Measurements from ENCODE around the gene NPTX1.
"Not testable (repeated sequence)": the region's sequence is repeated elsewhere in the genome, so short reads cannot be mapped to it uniquely, and the experiment has no call there.

The NPTX1 gene

GRCh38 chr17:80475910-80476876 lies at the start of gene NPTX1:
Gene NPTX1 (minus strand): TSS chr17:80476607. CDS start chr17:80476446, 161 bp downstream.
- no peak for DNase-seq

DNA sequence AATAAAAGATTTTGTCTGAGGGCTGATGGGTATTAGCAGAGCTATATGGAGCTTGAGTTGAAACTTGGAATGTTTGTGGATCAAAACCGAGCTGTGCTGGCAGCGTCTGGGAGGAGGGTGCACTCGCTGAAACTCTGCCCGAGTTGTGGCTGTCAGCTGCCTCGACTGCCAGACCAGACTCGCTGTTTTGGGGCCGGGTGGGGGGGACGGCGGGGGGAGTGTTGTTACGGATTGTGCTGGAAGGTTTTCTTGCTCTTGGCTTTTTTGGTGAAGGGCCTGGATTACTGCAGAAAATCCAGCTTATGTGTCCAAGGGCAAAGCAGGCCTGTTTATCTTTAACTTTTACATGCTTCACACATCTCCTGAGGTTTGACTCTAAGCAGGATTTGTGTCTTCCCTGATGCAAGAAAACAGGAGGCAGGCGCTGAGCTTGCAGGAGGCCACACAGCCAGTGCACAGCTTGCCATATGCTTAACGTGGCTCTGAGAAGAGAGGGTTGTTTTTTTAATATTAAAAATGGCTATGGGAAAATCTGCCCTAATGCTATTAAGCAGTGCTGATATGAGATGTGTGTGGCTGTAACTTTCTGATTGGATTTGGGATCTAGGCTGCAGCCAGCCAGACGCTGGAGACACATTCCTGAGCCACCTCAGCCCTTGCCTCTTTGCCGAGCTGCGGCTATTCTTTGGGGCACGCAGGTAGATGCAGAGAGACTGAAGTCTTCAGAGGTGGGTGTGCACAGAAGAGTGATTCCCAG lies 47.7 kb upstream of the NPTX1 start:
- DNase-seq, result no peak

DNA sequence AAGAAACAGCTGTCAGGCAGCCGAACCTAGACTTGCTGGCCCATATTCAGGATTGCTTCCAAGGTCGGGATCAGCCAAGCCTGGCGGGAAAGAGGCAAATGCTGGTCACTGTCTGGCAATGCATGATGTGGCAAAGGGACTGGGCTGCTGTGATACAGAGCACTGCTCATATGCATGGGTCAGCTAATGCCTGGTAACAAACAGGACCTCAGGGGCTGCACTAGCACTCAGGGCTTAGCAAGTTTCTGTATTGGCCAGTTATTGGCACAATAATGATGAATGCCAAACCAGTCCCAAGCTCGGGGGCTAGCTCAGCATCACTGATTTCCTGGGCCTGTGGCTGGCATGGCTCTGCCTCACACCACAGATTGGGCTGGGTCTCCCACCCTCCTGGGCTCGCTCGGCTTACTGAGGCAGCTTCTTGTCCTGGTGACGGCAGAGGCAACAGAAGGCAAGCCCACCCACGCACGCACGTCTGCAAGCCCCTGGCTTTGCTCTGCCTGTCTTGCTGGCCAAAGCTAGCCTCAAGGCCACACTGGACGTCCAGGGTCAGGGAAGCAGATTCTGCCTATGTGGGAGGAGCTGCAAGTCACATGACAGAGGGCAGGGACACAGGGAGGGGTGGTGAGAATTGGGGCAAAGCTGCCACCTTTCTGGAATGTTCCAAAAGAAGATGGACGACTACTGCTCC lies 46.8 kb upstream of the NPTX1 start:
- no peak for DNase-seq

GRCh38 chr17:80520810-80521455 lies 44.5 kb upstream of the NPTX1 start:
- DNase-seq, result no peak

GRCh38 chr17:80519091-80519781 lies 42.8 kb upstream of the NPTX1 start:
- no peak for DNase-seq

DNA sequence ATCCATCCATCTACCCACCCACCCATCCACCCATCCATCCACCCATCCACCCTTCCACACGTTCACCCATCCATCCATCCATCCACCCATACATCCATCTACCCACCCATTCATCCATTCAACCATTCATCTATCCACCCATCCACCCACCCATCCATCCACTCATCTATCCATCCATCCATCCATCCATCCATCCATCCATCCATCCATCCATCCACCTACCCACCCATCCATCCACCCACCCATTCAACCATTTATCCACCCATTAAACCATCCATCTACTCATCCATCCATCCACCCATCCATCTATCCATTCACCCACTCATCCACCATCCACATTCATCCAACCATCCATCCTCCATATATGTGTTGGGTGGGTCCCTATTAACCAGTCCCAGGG lies 42.0 kb upstream of the NPTX1 start:
- DNase-seq, result no peak

GRCh38 chr17:80517641-80518040 lies 41.2 kb upstream of the NPTX1 start:
- no peak for DNase-seq

GRCh38 chr17:80516171-80516932 lies 39.9 kb upstream of the NPTX1 start:
- DNase-seq, result no peak

DNA sequence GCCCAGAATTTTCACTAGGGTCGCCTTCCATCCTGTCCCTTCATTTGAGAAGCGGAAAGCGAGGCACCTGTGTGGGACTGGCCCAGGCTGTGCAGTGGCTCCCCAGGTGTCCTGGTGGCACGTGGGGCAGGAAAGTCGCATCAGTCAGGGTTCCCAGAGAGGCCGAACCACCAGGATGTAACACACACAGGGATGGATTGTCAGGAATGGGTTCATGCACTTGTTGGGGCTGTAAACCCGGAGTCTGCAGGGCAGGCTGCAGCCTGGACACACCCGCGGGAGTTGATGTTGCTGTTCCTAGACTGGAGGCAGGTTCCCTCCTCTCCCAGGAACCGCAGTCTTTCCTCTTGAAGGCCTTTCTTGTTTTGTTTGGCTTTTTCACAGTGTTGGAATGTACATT lies 37.5 kb upstream of the NPTX1 start:
- no peak for DNase-seq

GRCh38 chr17:80513201-80513600 lies 36.8 kb upstream of the NPTX1 start:
- no peak for DNase-seq

DNA sequence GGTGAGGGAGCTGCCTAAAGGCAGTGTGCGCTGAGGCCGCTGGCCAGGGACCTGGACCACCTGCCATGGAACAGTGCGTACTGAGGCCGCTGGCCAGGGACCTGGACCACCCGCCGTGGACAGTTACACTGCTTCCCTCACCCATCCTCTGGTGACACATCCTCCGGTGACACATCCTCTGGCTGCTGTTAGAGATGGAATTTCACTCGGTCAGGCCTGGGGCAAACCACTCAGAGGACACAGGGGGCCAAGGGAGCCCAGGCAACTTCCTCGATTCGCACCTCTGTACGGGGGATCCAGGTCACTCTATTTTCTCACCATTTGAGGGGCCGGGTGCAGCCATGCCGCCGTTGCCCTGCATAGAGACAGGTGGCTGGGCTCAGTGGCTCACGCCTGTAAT lies 35.8 kb upstream of the NPTX1 start:
- DNase-seq, result no peak

- no peak for DNase-seq
Observed at GRCh38 chr17:80511222-80512180, 35.1 kb upstream of the NPTX1 start.

GRCh38 chr17:80510772-80511171 lies 34.4 kb upstream of the NPTX1 start:
- no peak for DNase-seq

- DNase-seq, result no peak
Observed at GRCh38 chr17:80510132-80510531, 33.7 kb upstream of the NPTX1 start.

GRCh38 chr17:80509311-80509710 lies 32.9 kb upstream of the NPTX1 start:
- no peak for DNase-seq

DNA sequence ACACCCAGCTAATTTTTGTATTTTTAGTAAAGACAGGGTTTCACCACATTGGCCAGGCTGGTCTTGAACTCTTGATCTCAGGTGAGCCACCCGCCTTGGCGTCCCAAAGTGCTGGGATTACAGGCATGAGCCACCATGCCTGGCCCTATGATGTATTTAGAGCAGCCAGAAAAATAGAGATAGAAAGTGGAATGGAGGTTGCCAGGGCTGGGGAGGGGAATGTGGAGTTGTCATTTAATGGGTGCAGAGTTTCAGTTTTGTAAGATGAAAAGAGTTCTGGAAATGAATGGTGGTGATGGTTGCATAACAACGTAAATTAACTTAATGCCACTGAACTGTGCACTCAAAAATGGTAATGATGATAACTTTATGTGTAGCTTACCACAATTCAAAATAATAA lies 31.6 kb upstream of the NPTX1 start:
- DNase-seq, result no peak

DNA sequence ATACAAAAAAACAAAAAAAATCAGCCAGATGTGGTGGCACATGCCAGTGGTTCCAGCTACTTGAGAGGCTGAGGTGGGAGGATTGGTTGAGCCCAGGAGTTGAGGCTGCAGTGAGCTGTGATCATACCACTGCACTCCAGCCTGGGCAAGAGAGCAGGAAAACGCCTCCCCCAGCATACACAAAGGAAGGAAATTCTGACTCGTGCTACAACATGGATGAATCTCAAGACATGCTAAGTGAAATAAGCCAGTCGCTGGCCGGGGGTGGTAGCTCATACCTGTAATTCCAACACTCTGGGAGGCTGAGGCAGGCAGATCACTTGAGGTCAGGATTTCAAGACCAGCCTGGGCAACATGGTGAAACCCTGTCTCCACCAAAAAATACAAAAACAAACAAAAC lies 30.8 kb upstream of the NPTX1 start:
- DNase-seq, result not testable (repeated sequence)

- DNase-seq, result no peak
Observed at GRCh38 chr17:80504686-80505413, 28.4 kb upstream of the NPTX1 start.

DNA sequence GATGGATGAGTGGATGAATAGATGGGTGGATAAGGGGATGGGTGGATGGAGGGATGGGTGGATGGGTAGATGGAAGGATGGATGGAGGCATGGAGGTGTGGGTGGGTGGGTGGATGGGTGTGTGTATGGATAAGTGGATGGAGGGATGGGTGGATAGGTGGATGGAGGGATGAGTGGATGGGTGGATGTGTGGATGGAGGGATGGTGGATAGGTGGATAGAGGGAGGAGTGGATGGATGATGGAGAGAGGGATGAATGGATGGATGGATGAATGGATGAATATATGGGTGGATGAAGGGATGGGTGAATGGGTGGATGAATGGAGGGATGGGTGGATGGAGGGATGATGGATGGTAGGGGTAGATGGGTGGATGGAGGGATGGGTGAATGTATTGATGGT lies 27.5 kb upstream of the NPTX1 start:
- no peak for DNase-seq
